DND-41 (cell line): Measurements from ENCODE around the gene OPTN.

ENCODE experiments used
- ATAC-seq: fragments of 200-7000 bp; cut with Tn5 transposase; 3 replicates; pipeline ENCODE4 v1.9.1; 2021; ENCODE audit warnings: low read depth; ENCODE audit not compliant: insufficient read depth
- DNase-seq: peaks from one replicate; pipeline ENCODE4 v3.0.0-alpha.2; 2020
- H2AFZ ChIP-seq: 2 replicates; pipeline ENCODE4 v1.6.0; 2012; ENCODE audit warnings: low read depth, low read length
- H3K27ac ChIP-seq: 2 replicates; pipeline ENCODE4 v1.5.1; 2012; ENCODE audit warnings: low read length, inconsistent platforms
- H3K27me3 ChIP-seq: fragments of 200-600 bp; sonication (generic); 2 replicates; pipeline ENCODE4 v1.6.0; 2012; ENCODE audit warnings: low read length, mild to moderate bottlenecking, inconsistent platforms; ENCODE audit not compliant: insufficient read depth, poor library complexity
- H3K36me3 ChIP-seq: 2 replicates; pipeline ENCODE4 v1.5.1; 2012; ENCODE audit warnings: low read length, inconsistent platforms; ENCODE audit not compliant: insufficient read depth
- H3K4me1 ChIP-seq: 2 replicates; pipeline ENCODE4 v1.5.1; 2012; ENCODE audit warnings: mild to moderate bottlenecking, low read length; ENCODE audit not compliant: insufficient read depth
- H3K4me2 ChIP-seq: 2 replicates; pipeline ENCODE4 v1.6.0; 2012; ENCODE audit warnings: mild to moderate bottlenecking, moderate library complexity, low read length, inconsistent platforms; ENCODE audit not compliant: insufficient read depth
- H3K4me3 ChIP-seq, 2 experiments: fragments of 200-600 bp in 1 of 2; shearing (Covaris generic) in 1 of 2; 2 replicates each; pipeline ENCODE4 v1.5.1; 2012 to 2016; ENCODE audit warnings: inconsistent platforms in 2 of 2, low read length in 2 of 2, mild to moderate bottlenecking in 2 of 2, low read depth in 1 of 2, moderate library complexity in 1 of 2
- H3K79me2 ChIP-seq: 2 replicates; pipeline ENCODE4 v1.6.0; 2012; ENCODE audit warnings: low read length, inconsistent platforms; ENCODE audit not compliant: insufficient read depth
- H3K9ac ChIP-seq: 2 replicates; pipeline ENCODE4 v1.6.0; 2012; ENCODE audit warnings: low read depth, mild to moderate bottlenecking, inconsistent platforms, low read length, moderate library complexity
- H3K9me3 ChIP-seq: 2 replicates; pipeline ENCODE4 v1.5.1; 2012; ENCODE audit warnings: low read length, moderate library complexity, mild to moderate bottlenecking, inconsistent platforms; ENCODE audit not compliant: insufficient read depth, severe bottlenecking
- H4K20me1 ChIP-seq: 2 replicates; pipeline ENCODE4 v1.6.0; 2012; ENCODE audit warnings: low read length; ENCODE audit not compliant: insufficient read depth
- EZH2 ChIP-seq: IDR thresholded peaks from 3 replicates; pipeline ENCODE4 v1.6.1; 2012; ENCODE audit warnings: borderline replicate concordance, low read depth, mild to moderate bottlenecking, moderate library complexity, low read length, inconsistent platforms; ENCODE audit not compliant: severe bottlenecking
- TF ChIP-seq, protein P1 (sequence below): IDR thresholded peaks from 2 replicates; pipeline ENCODE4 v1.5.1; 2012; ENCODE audit warnings: borderline replicate concordance, low read length, moderate library complexity, mild to moderate bottlenecking; ENCODE audit not compliant: poor library complexity, severe bottlenecking; ENCODE audit errors: extremely low read depth

The OPTN gene

DNA sequence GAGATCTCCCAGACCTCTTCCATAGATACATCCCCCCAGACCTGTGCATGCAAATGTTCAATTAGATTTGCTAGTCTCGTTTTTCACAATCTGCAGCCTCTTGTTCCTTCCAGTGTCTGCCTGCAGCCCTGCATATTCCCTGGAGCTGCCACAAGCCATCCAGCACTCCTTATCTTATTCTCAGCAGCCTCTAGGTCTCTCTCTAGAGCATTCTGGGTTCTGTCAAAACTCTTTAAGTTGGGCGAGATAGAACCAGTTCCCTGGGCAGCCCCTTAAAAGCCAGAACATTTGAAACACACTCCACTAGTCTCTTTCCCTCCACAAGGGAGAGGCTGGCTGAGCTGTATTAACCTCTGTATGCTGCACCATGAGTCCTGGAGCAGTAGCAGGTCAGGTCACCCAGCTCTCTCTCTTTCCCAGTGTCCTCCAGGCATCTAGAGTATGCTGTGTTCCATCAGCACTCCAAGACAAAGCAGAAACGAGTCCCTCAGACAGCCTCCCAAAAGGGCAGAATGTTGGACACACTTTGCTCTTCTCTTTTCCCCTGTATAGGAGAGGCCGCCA, 40.7 kb downstream of the OPTN start:
- H3K4me2 ChIP-seq, result no peak overlapping the region
- no peak overlapping the region for H2AFZ ChIP-seq
- ATAC-seq (no peak), DNase-seq (no peak)
- no peaks in the 10 kb centered on the region for H3K9me3 ChIP-seq
- no peaks in the 10 kb centered on the region for H3K4me1 ChIP-seq
- no peaks in the 10 kb centered on the region for H4K20me1 ChIP-seq
- no peak for TF ChIP-seq EZH2
- TF ChIP-seq, protein P1, sequence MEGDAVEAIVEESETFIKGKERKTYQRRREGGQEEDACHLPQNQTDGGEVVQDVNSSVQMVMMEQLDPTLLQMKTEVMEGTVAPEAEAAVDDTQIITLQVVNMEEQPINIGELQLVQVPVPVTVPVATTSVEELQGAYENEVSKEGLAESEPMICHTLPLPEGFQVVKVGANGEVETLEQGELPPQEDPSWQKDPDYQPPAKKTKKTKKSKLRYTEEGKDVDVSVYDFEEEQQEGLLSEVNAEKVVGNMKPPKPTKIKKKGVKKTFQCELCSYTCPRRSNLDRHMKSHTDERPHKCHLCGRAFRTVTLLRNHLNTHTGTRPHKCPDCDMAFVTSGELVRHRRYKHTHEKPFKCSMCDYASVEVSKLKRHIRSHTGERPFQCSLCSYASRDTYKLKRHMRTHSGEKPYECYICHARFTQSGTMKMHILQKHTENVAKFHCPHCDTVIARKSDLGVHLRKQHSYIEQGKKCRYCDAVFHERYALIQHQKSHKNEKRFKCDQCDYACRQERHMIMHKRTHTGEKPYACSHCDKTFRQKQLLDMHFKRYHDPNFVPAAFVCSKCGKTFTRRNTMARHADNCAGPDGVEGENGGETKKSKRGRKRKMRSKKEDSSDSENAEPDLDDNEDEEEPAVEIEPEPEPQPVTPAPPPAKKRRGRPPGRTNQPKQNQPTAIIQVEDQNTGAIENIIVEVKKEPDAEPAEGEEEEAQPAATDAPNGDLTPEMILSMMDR, result no peak
- peaks cover 5% of the 10 kb centered on the region for H3K27me3 ChIP-seq
- no peak overlapping the region for H3K4me3 ChIP-seq
- no peak overlapping the region for H3K27ac ChIP-seq
- H3K36me3 ChIP-seq, result no peaks in the 10 kb centered on the region
- no peaks in the 10 kb centered on the region for H3K79me2 ChIP-seq
- no peak overlapping the region for H3K9ac ChIP-seq

DNA sequence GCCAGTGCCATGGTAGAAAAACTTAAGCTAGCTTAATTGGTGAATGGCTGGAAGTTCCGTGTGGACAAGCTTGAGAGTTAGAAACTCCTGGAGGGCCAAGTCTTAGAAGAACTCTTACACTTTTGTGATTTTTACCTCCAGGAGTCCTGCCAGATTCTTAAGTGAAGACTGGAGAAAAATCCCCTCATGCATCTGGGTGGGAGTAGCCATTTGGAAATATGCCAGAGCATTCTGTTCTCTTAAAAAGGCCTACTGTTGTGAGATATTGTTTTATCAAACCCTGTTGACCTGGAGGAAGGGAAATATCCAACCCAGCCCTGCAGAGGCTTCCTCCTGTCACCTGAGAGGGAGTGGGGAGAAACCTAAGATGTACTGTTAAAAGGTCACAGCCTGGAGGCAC, 43.8 kb downstream of the OPTN start:
- no peak overlapping the region for H3K9ac ChIP-seq
- ATAC-seq (no peak), DNase-seq (no peak)
- H3K9me3 ChIP-seq, result no peaks in the 10 kb centered on the region
- H3K27me3 ChIP-seq, result peaks cover 5% of the 10 kb centered on the region
- no peaks in the 10 kb centered on the region for H3K79me2 ChIP-seq
- H3K4me1 ChIP-seq, result no peaks in the 10 kb centered on the region
- H3K4me2 ChIP-seq, result no peak overlapping the region
- no peaks in the 10 kb centered on the region for H3K36me3 ChIP-seq
- no peaks in the 10 kb centered on the region for H4K20me1 ChIP-seq
- no peak for TF ChIP-seq EZH2
- TF ChIP-seq, protein P1, result no peak
- no peak overlapping the region for H3K4me3 ChIP-seq
- H3K27ac ChIP-seq, result no peak overlapping the region
- H2AFZ ChIP-seq, result no peak overlapping the region

DNA sequence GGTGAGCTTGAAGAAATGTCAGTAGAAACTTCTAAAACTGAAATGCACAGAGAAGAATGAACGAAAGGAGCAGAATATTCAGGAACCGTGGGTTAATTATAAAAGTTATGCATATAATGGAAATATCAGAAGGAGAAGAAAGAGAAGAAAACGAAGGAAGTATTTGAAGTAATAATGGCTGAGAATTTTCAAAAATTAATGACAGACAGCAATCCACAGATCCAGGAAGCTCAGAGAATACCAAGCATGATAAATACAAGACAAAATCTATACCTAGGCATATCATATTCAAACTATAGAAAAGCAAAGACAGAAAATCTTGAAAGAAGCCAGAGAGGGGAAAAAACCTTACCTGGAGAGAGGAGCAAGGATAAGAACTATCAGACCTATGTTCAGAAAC, 44.9 kb downstream of the OPTN start:
- TF ChIP-seq, protein P1, result no peak
- no peak for TF ChIP-seq EZH2
- no peak overlapping the region for H3K9ac ChIP-seq
- ATAC-seq, result no peak
- no peaks in the 10 kb centered on the region for H3K9me3 ChIP-seq
- H3K27ac ChIP-seq, result no peak overlapping the region
- no peaks in the 10 kb centered on the region for H3K4me1 ChIP-seq
- no peak overlapping the region for H3K4me2 ChIP-seq
- DNase-seq, result no peak
- H3K79me2 ChIP-seq, result no peaks in the 10 kb centered on the region
- no peaks in the 10 kb centered on the region for H4K20me1 ChIP-seq
- no peak overlapping the region for H3K4me3 ChIP-seq
- H3K27me3 ChIP-seq, result peaks cover 5% of the 10 kb centered on the region
- H2AFZ ChIP-seq, result no peak overlapping the region
- H3K36me3 ChIP-seq, result no peaks in the 10 kb centered on the region

DNA sequence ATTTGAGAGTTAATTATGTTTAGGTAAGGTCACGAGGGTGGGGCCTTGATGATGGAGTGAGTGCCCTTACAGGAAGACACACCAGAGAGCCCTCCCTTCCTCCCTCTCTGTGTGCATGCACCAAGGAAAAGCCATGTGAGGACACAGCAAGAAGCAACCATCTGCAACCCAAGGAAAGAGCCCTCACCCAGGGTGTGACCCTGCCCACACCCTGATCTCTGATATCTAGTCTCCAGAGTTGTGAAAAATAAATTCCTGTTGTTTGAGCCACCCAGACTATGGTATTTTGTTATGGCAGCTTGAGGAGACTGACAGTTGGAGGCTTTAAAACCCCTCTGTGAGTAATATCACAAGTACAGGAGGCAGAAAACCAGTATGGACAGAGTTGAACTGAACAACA, 46.4 kb downstream of the OPTN start:
- Histone ChIP-seq H3K27ac (no peak overlapping the region), H3K4me3 (no peak overlapping the region), H3K4me2 (no peak overlapping the region), H4K20me1 (no peaks in the 10 kb centered on the region), H3K9ac (no peak overlapping the region), H3K4me1 (no peaks in the 10 kb centered on the region), H3K79me2 (no peaks in the 10 kb centered on the region), H3K27me3 (no peaks in the 10 kb centered on the region), H3K36me3 (no peaks in the 10 kb centered on the region), H3K9me3 (no peaks in the 10 kb centered on the region), H2AFZ (no peak overlapping the region)
- no peak for TF ChIP-seq EZH2
- TF ChIP-seq, protein P1, result no peak
- DNase-seq (no peak), ATAC-seq (no peak)
